Right lobe of liver (tissue), 6 donors: Measurements from ENCODE around the gene NOVA2. TPM values are rescaled to one million over a fixed set of nuclear protein-coding genes. Genes with fewer than 3 reads are reported as not detected.

ENCODE experiments used
- ATAC-seq, 4 donors: fragments of 200-7000 bp; cut with Tn5 transposase; one replicate each; pipeline ENCODE4 v1.9.1; 2020; ENCODE audit warnings: mild to moderate bottlenecking in 4 of 4, moderate library complexity in 4 of 4
- DNase-seq, 3 donors: peaks; one replicate each; pipeline ENCODE4 v3.0.0-alpha.2; 2020
- H3K27ac ChIP-seq, 3 donors: fragments of 200-600 bp; one replicate each; pipeline ENCODE4 v1.8.0; 2022
- H3K27me3 ChIP-seq, 2 donors: fragments of 200-600 bp; one replicate each; pipeline ENCODE4 v1.8.0; 2022
- H3K36me3 ChIP-seq, 4 donors: fragments of 200-600 bp; sonication (generic) in 1 of 4; one replicate each; pipeline versions ENCODE4 v1.5.1 to v1.8.0; 2017 to 2022; ENCODE audit warnings: control low read depth in 1 of 4
- H3K4me1 ChIP-seq, 4 donors: fragments of 200-600 bp; sonication (generic) in 1 of 4; one replicate each; pipeline versions ENCODE4 v1.5.1 to v1.8.0; 2017 to 2022; ENCODE audit warnings: control low read depth in 1 of 4
- H3K4me3 ChIP-seq, 3 donors: fragments of 200-600 bp; one replicate each; pipeline ENCODE4 v1.8.0; 2022
- H3K9me3 ChIP-seq, 4 donors: fragments of 200-600 bp; sonication (generic) in 1 of 4; one replicate each; pipeline versions ENCODE4 v1.5.1 to v1.8.0; 2017 to 2022; ENCODE audit warnings: control low read depth in 1 of 4
- POLR2A ChIP-seq: fragments of 450-650 bp; IDR thresholded peaks from one replicate; pipeline ENCODE4 v1.6.1; 2017; ENCODE audit warnings: antibody characterized with exemption, mild to moderate bottlenecking
- WGBS: methylation state at CpG from one replicate; pipeline ENCODE4 v1.1.6; 2018; ENCODE audit warnings: low coverage, low lambda C conversion rate; ENCODE audit not compliant: insufficient coverage; ENCODE audit errors: missing lambda C conversion rate; 5-methylcytosine and 5-hydroxymethylcytosine counted together
- intact Hi-C, 2 donors: fragments of 100-400 bp; cut with DNase I; formaldehyde crosslinking; loops; one replicate each; pipeline versions ENCODE4 v1.11.2 to v1.14.1; 2022
- total RNA-seq, 6 experiments: library from RNA; depleted of rRNA in 2 of 6; stranded (reverse); fragments of >200 nt in 2 of 6; fragmentation: NEBNext Ultra II Directional in 3 of 6; extraction: Animal tissue kit (Norgen Biotek cat#: 25700) in 3 of 6; gene quantifications; one replicate each; pipeline versions ENCODE4 v1.1.0 to v1.2.4, GENCODE V29; 2016 to 2023
- TF ChIP-seq, protein P1 (sequence below), 4 donors: fragments of 200-600 bp in 3 of 4; fragments of 450-650 bp in 1 of 4; IDR thresholded peaks; one replicate each; pipeline versions ENCODE4 v1.5.1 to v1.8.0; 2016 to 2022; ENCODE audit warnings: antibody characterized with exemption in 4 of 4, mild to moderate bottlenecking in 2 of 4
- donor health status: DM: no; HTN: yes; CAD: no.
- donor health status: DM: no; HTN: no; CAD: no.
- donor health status: DM: no; HTN: no; CAD: no.
- donor health status: DM: no; HTN: yes; CAD: no.
- donor health status: DM: no; HTN: yes; CAD: no.

The NOVA2 gene
- total RNA-seq, 6 experiments from 2014 or later, result 0.66 to 2.5 (median 0.85) TPM

DNA sequence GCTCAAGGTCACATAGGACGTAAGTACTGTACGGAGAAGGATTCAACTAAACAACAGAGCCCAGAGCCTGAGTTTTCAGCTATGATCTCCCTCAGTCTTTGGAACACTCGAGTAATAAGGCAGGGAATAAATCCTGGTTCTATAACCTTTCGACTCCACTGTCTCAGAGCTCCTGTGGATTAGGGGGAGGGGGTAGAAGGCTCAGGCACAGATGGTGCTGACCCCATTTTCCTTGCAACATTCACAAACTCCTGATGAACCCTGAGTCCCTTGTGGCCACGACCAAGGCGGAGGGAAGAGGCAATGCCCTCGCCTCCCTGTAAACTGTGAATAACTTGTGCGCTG, 21.4 kb downstream of the NOVA2 start:
- ATAC-seq (no peak), DNase-seq (no peak)
- TF ChIP-seq, protein P1, sequence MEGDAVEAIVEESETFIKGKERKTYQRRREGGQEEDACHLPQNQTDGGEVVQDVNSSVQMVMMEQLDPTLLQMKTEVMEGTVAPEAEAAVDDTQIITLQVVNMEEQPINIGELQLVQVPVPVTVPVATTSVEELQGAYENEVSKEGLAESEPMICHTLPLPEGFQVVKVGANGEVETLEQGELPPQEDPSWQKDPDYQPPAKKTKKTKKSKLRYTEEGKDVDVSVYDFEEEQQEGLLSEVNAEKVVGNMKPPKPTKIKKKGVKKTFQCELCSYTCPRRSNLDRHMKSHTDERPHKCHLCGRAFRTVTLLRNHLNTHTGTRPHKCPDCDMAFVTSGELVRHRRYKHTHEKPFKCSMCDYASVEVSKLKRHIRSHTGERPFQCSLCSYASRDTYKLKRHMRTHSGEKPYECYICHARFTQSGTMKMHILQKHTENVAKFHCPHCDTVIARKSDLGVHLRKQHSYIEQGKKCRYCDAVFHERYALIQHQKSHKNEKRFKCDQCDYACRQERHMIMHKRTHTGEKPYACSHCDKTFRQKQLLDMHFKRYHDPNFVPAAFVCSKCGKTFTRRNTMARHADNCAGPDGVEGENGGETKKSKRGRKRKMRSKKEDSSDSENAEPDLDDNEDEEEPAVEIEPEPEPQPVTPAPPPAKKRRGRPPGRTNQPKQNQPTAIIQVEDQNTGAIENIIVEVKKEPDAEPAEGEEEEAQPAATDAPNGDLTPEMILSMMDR (IDR thresholded peaks at IDR 0.05), result no peak
- no peak for TF ChIP-seq POLR2A
- intact Hi-C loops, result no loop called here
- Histone ChIP-seq H3K27ac (no peak overlapping the region), H3K9me3 (no peaks in the 10 kb centered on the region), H3K36me3 (no peaks in the 10 kb centered on the region), H3K4me3 (no peak overlapping the region), H3K27me3 (no peaks in the 10 kb centered on the region), H3K4me1 (no peaks in the 10 kb centered on the region)
- WGBS, result 30% methylated on average over 7 of the region's 8 CpGs

GRCh38 chr19:45947926-45948325, 25.7 kb downstream of the NOVA2 start:
- no peak overlapping the region for H3K27ac ChIP-seq
- intact Hi-C loops, result no loop called here
- ATAC-seq (no peak), DNase-seq (no peak)
- TF ChIP-seq POLR2A, result no peak
- TF ChIP-seq, protein P1 (IDR thresholded peaks at IDR 0.05), result no peak
- no peaks in the 10 kb centered on the region for H3K4me1 ChIP-seq
- 100% methylated on average over 1 of the region's 1 CpG for WGBS
- no peak overlapping the region for H3K4me3 ChIP-seq
- H3K36me3 ChIP-seq, result no peaks in the 10 kb centered on the region
- no peaks in the 10 kb centered on the region for H3K27me3 ChIP-seq
- H3K9me3 ChIP-seq, result no peaks in the 10 kb centered on the region

- H3K4me1 ChIP-seq, result no peaks in the 10 kb centered on the region
- H3K27ac ChIP-seq, result no peak overlapping the region
- WGBS, result 20% methylated on average over 1 of the region's 32 CpGs
- DNase-seq (no peak), ATAC-seq (no peak)
- no peaks in the 10 kb centered on the region for H3K27me3 ChIP-seq
- no peak overlapping the region for H3K4me3 ChIP-seq
- no peaks in the 10 kb centered on the region for H3K36me3 ChIP-seq
- intact Hi-C loops, result no loop called here
- no peak for TF ChIP-seq POLR2A
- TF ChIP-seq, protein P1 (IDR thresholded peaks at IDR 0.05), result no peak
- H3K9me3 ChIP-seq, result no peaks in the 10 kb centered on the region
These were observed 33.2 kb downstream of the NOVA2 start for GRCh38 chr19:45940515-45940805.

DNA sequence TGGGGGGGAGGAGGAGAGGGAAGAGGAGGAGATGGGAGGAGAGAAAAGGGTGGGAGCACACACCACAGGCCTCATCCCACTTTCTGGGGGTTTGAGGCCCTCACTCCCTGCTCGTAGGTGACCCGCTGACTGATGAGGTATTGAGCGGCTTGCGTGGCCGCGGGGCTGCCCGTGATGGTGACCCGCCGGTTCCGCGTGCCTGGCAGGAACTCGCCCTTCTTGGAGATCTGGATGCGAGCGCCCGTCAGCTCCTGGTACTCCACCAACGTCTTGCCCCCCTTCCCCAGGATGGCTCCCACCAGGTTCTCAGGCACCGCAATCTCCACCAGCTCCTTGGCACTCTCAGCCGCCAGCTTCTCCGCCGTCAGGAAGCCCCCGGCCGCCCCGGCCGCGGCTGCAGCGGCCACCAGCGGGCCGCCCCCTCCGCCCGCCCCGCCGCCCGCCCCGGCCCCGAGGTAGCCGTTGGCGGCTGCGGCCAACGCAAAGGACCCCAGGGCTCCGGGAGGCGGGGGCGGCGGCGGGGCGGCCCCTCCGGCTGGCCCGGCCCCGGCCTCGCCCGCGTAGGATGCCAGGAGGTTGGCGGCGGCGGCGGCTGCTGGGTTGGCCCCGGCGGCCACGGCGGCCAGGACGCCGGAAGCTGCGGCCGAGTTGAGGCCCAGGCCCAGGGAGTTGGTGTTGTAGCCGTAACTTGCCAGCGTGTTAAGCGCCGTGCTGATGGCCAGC, 33.7 kb downstream of the NOVA2 start:
- intact Hi-C loops, result no loop called here
- ATAC-seq (no peak), DNase-seq (no peak)
- Histone ChIP-seq H3K9me3 (no peaks in the 10 kb centered on the region), H3K27ac (no peak overlapping the region), H3K4me1 (no peaks in the 10 kb centered on the region), H3K27me3 (no peaks in the 10 kb centered on the region), H3K36me3 (no peaks in the 10 kb centered on the region), H3K4me3 (no peak overlapping the region)
- TF ChIP-seq POLR2A, result no peak
- TF ChIP-seq, protein P1 (IDR thresholded peaks at IDR 0.05), result no peak
- WGBS, result 23% methylated on average over 5 of the region's 67 CpGs
